GM20000 (cell line): ENCODE results near the gene GLTPD2.

Experiments used
- DNase-seq: peaks from one replicate; pipeline ENCODE4 v3.0.0; 2012; ENCODE audit warnings: low spot score
- CTCF ChIP-seq: IDR thresholded peaks from 2 replicates; pipeline ENCODE4 v1.5.1; 2012; ENCODE audit warnings: mild to moderate bottlenecking, control low read depth; ENCODE audit errors: extremely low read depth, missing control alignments

GLTPD2 gene

DNA sequence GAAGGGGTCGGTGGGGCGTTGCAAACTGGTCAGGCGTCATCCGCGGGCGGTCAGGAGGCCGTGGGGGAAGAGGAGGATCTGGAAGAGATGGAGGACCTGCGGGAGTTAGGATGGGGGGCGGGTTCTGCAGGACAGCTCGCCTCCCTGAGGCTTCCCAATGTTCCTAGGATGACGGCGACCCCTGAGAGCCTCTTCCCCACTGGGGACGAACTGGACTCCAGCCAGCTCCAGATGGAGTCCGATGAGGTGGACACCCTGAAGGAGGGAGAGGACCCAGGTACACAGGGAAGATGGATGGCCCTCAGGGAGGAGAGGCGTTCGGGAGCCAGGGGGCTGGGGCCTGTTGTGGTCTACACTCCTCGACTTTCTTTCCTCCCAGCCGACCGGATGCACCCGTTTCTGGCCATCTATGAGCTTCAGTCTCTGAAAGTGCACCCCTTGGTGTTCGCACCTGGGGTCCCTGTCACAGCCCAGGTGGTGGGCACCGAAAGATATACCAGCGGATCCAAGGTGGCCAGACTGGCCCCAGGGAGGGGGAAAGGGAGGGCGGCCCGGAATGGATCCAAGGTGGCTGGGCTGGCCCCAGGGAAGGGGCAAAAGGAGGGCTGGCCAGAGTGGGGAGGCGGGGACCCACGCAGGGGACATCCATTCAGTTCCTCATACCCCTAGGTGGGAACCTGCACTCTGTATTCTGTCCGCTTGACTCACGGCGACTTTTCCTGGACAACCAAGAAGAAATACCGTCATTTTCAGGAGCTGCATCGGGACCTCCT is 19.0 kb downstream of the GLTPD2 start:
- TF ChIP-seq CTCF: no peak
- no peak for DNase-seq

DNA sequence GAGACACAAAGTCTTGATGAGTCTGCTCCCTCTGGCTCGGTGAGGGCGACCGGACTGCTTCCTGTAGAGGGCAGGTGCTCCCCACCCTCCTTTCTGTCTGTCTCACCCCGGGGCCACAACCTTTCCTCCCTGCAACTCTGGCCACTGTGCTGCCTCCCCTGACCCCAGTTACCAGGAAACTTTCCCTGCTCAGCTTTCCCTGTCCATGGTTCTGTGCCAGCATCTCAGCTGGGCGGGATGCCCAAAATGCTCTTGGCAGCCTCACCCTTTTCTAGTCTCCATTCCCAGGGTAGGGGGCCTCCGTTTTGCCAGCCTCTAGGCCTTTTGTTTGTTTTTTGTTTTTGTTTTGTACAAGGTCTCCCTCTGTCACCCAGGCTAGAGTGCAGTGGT is 19.6 kb downstream of the GLTPD2 start:
- TF ChIP-seq CTCF: no peak
- DNase-seq: no peak

GRCh38 chr17:4810696-4811290 is 22.0 kb downstream of the GLTPD2 start:
- no peak for TF ChIP-seq CTCF
- DNase-seq: no peak

GRCh38 chr17:4811471-4811870 is 22.7 kb downstream of the GLTPD2 start:
- DNase-seq: no peak
- TF ChIP-seq CTCF: no peak

DNA sequence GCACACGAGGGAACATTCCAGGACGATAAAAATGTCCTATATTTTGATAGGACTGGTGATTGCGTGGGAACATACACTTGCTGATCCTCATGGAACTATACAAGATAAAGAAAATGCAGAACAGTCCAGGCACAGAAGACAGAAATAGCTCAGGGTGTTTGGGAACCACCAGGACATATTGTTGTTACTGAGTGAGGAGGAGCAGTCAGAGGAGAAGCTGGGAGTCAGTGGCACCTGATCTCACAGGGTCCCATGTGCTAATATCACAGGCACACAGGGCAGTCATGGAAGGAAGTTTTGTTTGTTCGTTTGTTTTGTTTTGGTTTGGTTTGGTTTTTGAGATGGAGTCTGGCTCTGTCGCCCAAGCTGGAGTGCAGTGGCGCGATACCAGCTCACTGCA is 23.9 kb downstream of the GLTPD2 start:
- DNase-seq: no peak
- no peak for TF ChIP-seq CTCF

GRCh38 chr17:4815043-4815675 is 26.4 kb downstream of the GLTPD2 start:
- no peak for DNase-seq
- no peak for TF ChIP-seq CTCF

GRCh38 chr17:4816826-4817225 is 28.1 kb downstream of the GLTPD2 start:
- TF ChIP-seq CTCF: no peak
- DNase-seq: no peak
